Brain microvascular endothelial cell (primary cell): Measurements from ENCODE around the gene CLECL1.
"Not testable (repeated sequence)": the region's sequence is repeated elsewhere in the genome, so short reads cannot be mapped to it uniquely, and the experiment has no call there.

ENCODE experiments used
- DNase-seq: peaks from one replicate; pipeline ENCODE4 v3.0.0-alpha.2; 2020
- H3K27ac ChIP-seq: fragments of 250-450 bp; sonication (Bioruptor Pico); 2 replicates; pipeline ENCODE4 v1.5.1; 2020; ENCODE audit warnings: mild to moderate bottlenecking, moderate library complexity
- H3K27me3 ChIP-seq: fragments of 250-450 bp; sonication (Bioruptor Pico); replicated peaks from 2 replicates; pipeline ENCODE4 v1.5.1; 2020; ENCODE audit warnings: mild to moderate bottlenecking
- H3K36me3 ChIP-seq: fragments of 250-450 bp; sonication (Bioruptor Pico); replicated peaks from 2 replicates; pipeline ENCODE4 v1.5.1; 2020; ENCODE audit warnings: mild to moderate bottlenecking
- H3K4me3 ChIP-seq: 2 replicates; pipeline ENCODE4 v1.5.1; 2011; ENCODE audit warnings: low read depth, mild to moderate bottlenecking, control low read depth, low read length, moderate library complexity
- CTCF ChIP-seq: IDR thresholded peaks from 2 replicates; pipeline ENCODE4 v1.5.1; 2011; ENCODE audit warnings: low read depth, mild to moderate bottlenecking, moderate library complexity, low read length, control low read depth, inconsistent platforms; ENCODE audit errors: missing control alignments
- in situ Hi-C: cut with HindIII; loops from 2 replicates; pipeline ENCODE4 v1.10.0; 2017; ENCODE audit warnings: low sequenced_read_pairs, low pct_ligation_motif_present

CLECL1 gene

DNA sequence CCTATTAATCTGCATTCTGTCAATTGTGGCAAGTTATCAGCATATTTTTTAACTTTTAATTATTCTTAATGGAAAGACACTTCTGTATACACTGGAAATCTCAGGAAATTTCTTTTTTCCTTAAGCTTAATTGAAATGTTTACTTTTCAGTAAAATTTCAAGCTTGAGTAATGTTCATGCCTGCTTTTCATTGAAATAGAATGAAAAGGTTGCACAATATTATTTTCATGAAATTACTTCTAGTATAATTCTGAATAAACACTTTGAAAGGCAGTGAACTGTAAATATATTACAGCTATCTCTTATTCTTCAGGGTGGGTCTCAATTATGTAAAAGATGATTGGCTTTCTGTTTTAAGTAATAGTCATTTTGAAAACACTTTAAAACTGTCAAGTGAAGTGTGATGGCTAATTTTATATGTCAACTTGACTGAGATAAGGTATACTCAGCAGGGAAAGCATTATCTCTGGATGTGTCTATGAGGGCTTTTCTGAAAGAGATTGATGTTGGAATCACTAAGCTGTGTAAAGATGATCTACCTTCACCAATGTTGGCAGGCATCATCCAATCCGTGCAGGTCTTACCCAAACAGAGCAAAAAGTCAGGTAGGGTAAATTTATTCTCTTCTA is 33.5 kb downstream of the CLECL1 start:
- no peaks in the 10 kb centered on the region for H3K27me3 ChIP-seq
- in situ Hi-C loops = no loop called here
- no peaks in the 10 kb centered on the region for H3K36me3 ChIP-seq
- TF ChIP-seq CTCF = no peak
- DNase-seq = no peak
- H3K27ac ChIP-seq = no peak overlapping the region
- no peak overlapping the region for H3K4me3 ChIP-seq

- no peak for TF ChIP-seq CTCF
- no peak overlapping the region for H3K27ac ChIP-seq
- H3K27me3 ChIP-seq = no peaks in the 10 kb centered on the region
- no peak for DNase-seq
- in situ Hi-C loops = no loop called here
- no peak overlapping the region for H3K4me3 ChIP-seq
- no peaks in the 10 kb centered on the region for H3K36me3 ChIP-seq
Measured at GRCh38 chr12:9698681-9699080, 34.2 kb downstream of the CLECL1 start.

DNA sequence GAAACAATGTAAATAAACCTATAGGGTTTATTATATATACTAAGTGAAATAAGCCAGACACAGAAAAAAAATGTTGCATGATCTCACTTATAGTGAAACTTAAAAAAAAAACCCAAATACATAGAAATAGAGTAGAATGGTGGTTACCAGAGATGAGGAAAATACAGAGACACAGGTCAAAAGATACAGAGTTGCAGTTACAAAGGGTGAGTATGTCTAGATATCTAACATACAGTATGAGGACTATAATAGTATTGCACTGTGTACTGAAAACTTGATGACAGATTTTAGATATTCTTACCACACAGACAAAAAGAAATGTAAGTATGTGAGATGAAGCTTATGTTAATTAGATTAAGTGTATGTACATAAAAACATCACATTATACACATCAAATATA is 35.3 kb downstream of the CLECL1 start:
- no peak for DNase-seq
- Histone ChIP-seq H3K27ac (no peak overlapping the region), H3K4me3 (no peak overlapping the region), H3K27me3 (no peaks in the 10 kb centered on the region), H3K36me3 (no peaks in the 10 kb centered on the region)
- TF ChIP-seq CTCF = no peak
- in situ Hi-C loops = no loop called here

- H3K27ac ChIP-seq, H3K4me3 ChIP-seq, H3K27me3 ChIP-seq, DNase-seq, in situ Hi-C loops, H3K36me3 ChIP-seq: not testable (repeated sequence)
Measured at GRCh38 chr12:9695661-9696060, 37.2 kb downstream of the CLECL1 start.

DNA sequence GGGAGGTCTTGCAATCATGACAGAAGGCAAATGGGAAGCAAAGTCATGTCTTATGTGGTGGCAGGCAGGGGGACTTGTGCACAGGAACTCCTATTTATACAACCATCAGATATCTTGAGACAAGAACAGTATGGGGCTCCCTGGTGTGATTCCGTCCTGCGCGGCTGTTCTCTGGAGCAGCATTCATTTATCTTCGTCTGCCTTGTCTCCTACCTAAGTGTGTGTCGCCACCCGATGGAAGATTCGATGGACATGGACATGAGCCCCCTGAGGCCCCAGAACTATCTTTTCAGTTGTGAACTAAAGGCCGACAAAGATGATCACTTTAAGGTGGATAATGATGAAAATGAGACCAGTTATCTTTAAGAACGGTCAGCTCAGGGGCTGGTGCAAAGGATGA is 37.7 kb downstream of the CLECL1 start:
- DNase-seq, H3K27me3 ChIP-seq, H3K36me3 ChIP-seq, H3K27ac ChIP-seq, in situ Hi-C loops, H3K4me3 ChIP-seq: not testable (repeated sequence)

- DNase-seq = no peak
- Histone ChIP-seq H3K27ac (no peak overlapping the region), H3K27me3 (no peaks in the 10 kb centered on the region), H3K4me3 (no peak overlapping the region), H3K36me3 (no peaks in the 10 kb centered on the region)
- TF ChIP-seq CTCF = no peak
- in situ Hi-C loops = no loop called here
Measured at GRCh38 chr12:9694241-9694640, 38.7 kb downstream of the CLECL1 start.

DNA sequence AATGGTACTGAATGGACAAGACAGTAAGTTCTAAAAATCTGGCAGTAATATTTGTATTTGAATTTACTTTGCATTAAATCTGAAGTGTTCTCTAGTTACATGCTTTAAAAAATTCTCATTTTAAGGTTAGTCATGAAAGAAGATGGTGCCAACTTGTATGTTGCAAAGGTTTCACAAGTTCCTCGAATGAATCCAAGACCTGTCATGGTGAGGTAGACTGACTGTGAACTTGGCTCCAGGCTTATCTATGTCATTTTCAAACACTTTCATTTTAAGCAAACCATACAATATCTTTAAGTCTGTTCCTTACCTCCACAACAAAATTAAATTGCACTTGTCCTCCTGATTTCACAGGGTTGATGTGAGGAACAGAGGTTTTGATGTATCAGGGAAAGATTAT is 40.0 kb downstream of the CLECL1 start:
- no peak for DNase-seq
- TF ChIP-seq CTCF = no peak
- H3K27me3 ChIP-seq = no peaks in the 10 kb centered on the region
- in situ Hi-C loops = no loop called here
- H3K27ac ChIP-seq = no peak overlapping the region
- no peak overlapping the region for H3K4me3 ChIP-seq
- H3K36me3 ChIP-seq = no peaks in the 10 kb centered on the region
